Loucy (cell line): ENCODE results near the gene ATRAID.

ENCODE experiments used
- CTCF ChIP-seq: fragments of 200-600 bp; sonication (generic); conservative IDR thresholded peaks from 2 replicates; pipeline ENCODE4 v1.5.1; 2014; ENCODE audit warnings: mild to moderate bottlenecking, antibody characterized with exemption, low read length
- EZH2phosphoT487 ChIP-seq: fragments of 200-600 bp; IDR thresholded peaks from 2 replicates; pipeline ENCODE4 v1.6.1; 2018; ENCODE audit warnings: antibody characterized with exemption, mild to moderate bottlenecking, moderate library complexity, borderline replicate concordance

GRCh38 chr2:27245626-27246025 lies 33.8 kb downstream of the ATRAID start:
- TF ChIP-seq CTCF (no peak), EZH2phosphoT487 (no peak)
